Measurements from ENCODE around the gene ZNF678.
"Not testable (repeated sequence)": the region's sequence is repeated elsewhere in the genome, so short reads cannot be mapped to it uniquely, and the experiment has no call there.

Gene ZNF678

GRCh38 chr1:227556288-227556687, 7.1 kb upstream of the ZNF678 start:
- no peak for DNase-seq

- DNase-seq: no peak
Measured at GRCh38 chr1:227557962-227558725, 5.2 kb upstream of the ZNF678 start.

- DNase-seq: no peak
Measured at GRCh38 chr1:227558732-227559262, 4.6 kb upstream of the ZNF678 start.

- DNase-seq: no peak
Measured at GRCh38 chr1:227559499-227559898, 3.9 kb upstream of the ZNF678 start.

GRCh38 chr1:227559926-227560325, 3.4 kb upstream of the ZNF678 start:
- no peak for DNase-seq

- DNase-seq: no peak
Measured at GRCh38 chr1:227560393-227561173, 2.8 kb upstream of the ZNF678 start.

GRCh38 chr1:227561241-227561907, 2.0 kb upstream of the ZNF678 start:
- DNase-seq: no peak

- no peak for DNase-seq
Measured at GRCh38 chr1:227562037-227562436, 1.3 kb upstream of the ZNF678 start.

DNA sequence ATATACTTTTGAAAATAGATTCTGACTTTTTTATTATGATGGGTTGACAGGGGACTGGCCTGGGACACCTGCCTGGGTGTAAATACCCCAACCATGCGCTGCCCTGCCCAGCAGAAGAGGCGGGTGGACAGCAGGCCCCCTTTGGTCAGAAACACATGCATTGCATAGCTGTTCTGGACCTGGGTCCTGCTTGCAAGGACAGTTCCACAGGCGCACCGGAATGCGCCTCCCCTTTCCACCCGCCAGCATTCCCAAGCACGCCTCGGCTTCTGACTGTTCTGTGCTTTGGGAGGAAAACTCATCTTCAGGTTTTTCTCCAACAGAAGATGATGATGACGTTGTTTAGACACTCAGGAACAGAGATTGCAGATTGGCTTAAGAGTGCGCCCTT, 428 bp upstream of the ZNF678 start:
- DNase-seq: no peak

- no peak for DNase-seq
Measured at GRCh38 chr1:227567256-227567655, 3.9 kb downstream of the ZNF678 start.

GRCh38 chr1:227568593-227568992, 5.2 kb downstream of the ZNF678 start:
- no peak for DNase-seq

GRCh38 chr1:227572752-227573151, 9.4 kb downstream of the ZNF678 start:
- DNase-seq: no peak

DNA sequence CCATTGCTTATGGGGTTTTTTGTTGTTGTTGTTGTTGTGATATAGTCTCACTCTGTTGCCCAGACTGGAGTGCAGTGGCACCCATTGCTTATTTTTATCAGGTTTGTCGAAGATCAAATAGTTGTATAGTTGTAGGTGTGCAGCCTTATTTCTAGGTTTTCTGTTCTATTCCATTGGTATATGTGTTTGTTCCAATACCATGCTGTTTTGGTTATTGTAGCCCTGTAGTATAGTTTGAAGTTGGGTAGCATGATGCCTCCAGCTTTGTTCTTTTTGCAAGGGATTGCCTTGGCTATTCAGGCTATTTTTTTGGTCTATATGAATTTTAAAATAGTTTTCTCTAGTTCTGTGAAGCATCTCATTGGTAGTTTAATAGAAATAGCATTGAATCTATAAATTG, 11.6 kb downstream of the ZNF678 start:
- DNase-seq: no peak

GRCh38 chr1:227576189-227576588, 12.8 kb downstream of the ZNF678 start:
- no peak for DNase-seq

DNA sequence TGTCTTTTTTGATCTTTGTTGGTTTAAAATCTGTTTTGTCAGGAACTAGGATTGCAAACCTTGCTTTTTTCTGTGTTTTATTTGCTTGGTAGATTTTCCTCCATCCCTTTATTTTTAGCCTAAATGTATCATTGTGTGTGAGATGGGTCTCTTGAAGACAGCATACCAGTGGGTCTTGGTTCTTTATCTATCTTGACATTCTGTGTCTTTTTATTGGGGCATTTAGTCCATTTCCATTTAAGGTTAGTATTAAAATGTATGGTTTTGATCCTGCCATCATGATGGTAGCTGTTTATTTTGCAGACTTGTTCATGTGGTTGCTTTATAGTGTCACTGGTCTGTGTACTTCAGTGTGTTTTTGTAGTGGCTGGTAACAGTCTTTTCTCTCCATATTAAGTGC, 14.1 kb downstream of the ZNF678 start:
- DNase-seq: no peak

DNA sequence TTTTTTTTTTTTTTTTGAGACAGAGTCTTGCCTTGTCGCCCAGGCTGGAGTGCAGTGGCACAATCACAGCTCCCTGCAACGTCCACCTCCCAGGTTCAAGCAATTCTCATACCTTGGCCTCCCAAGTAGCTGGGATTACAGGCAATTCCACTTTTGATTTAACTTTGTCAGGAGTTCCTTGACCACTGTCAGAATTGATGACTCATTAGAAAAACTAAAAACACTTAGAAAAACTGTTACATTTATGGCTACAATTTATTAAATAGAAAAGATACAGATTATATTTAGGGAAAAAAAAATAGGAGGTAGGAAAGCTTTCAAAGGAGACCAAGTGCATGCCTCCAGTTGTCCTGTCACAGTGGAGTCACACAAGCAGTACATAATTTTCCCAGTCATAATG, 20.0 kb downstream of the ZNF678 start:
- no peak for DNase-seq

- no peak for DNase-seq
Measured at GRCh38 chr1:227586733-227587132, 23.4 kb downstream of the ZNF678 start.

DNA sequence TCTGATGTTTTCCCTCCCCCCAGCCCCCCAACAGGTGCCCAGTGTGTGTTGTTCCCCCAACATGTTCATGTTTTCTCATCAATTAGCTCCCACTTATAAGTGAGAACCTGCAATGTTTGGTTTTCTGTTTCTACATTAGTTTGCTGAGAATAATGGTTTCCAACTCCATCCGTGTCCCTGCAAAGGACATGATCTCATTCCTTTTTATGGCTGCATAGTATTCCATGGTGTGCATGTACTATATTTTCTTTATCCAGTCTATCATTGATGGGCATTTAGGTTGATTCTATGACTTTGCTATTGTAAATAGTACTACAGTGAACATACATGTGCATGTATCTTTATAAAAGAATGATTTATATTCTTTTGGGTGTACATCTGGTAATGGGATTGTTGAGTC, 24.6 kb downstream of the ZNF678 start:
- no peak for DNase-seq

DNA sequence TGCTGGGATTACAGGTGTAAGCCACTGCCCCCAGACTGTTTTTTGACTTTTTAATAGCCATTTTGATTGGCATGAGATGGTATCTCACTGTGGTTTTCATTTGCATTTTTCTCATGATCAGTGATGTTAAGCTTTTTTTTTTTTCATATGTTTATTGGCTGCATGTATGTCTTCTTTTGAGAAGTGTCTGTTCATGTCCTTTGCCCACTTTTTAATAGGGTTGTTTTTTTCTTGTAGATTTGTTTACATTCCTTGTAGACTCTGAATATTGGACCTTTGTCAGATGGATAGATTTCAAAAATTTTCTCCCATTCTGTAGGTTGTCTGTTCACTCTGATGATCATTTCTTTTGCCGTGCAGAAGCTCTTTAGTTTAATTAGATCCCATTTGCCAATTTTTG, 25.4 kb downstream of the ZNF678 start:
- DNase-seq: not testable (repeated sequence)

GRCh38 chr1:227589777-227590176, 26.4 kb downstream of the ZNF678 start:
- DNase-seq: not testable (repeated sequence)

- not testable (repeated sequence) for DNase-seq
Measured at GRCh38 chr1:227596222-227596621, 32.9 kb downstream of the ZNF678 start.

DNA sequence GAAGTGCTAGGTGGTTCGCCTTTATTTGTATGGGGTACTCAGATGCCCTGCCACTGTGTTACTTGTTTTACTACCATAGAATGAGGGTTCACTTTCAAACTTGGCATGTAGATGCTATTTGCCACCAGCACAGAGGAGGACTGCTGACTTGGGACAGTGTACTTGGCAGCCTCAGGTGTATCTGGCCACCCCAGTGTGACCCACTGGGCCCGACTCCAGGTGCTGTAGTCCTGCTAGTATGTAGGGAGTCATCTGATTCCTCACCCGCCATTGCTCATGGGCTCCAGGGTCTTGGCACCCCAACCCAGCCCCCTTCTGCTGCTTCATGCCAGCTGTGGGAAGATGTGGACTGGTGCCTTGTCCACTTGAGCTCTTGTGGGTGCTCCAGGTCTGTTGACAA, 40.0 kb downstream of the ZNF678 start:
- DNase-seq: no peak

DNA sequence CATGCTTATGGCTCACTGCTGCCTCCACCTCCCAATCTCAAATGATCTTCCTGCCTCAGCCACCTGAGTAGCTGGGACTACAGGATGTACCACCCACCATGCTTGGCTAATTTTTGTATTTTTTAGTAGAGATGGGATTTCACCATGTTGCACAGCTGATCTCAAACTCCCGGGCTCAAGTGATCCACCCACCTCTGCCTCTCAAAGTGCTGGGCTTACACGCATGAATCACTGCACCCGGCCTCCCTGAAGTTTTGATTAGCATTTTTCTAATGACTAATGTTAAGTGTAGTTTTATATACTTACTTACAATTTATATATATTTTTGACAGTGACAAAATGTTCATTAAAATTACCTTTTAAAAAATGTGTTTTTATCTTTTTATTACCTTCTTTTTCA, 41.1 kb downstream of the ZNF678 start:
- no peak for DNase-seq

- not testable (repeated sequence) for DNase-seq
Measured at GRCh38 chr1:227606271-227606670, 42.9 kb downstream of the ZNF678 start.

Data from COR-L47 (cell line).